Measurements from ENCODE around the gene MYT1. TPM values are rescaled to one million over a fixed set of nuclear protein-coding genes. Genes with fewer than 3 reads are reported as not detected.
A peak's percentile ranks its signal among the peaks of the same experiment; 100 is the strongest.
"Not testable (repeated sequence)": the region's sequence is repeated elsewhere in the genome, so short reads cannot be mapped to it uniquely, and the experiment has no call there.

Gene MYT1
- total RNA-seq, 1 experiment from 2014 or later = 4.1 TPM

DNA sequence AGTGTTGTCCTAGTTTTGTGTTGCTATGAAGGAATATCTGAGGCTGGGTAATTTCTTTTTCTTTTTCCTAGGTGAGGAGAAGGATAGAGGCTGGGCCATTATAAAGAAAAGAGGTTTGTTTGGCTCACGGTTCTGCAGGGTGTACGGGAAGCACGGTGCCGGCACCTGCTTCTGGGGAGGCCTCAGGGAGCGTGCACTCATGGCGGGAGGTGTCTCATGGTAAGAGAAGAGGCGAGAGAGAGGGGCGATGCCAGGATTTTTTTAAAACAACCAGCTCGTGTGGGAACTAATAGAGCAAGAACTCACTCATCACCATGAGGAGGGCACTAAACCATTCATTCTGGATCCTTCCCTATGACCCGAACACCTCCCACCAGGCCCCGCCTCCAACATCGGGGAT, 42.7 kb upstream of the MYT1 start:
- H3K9me3 ChIP-seq (ENCODE audit: low read length) = no peaks in the 10 kb centered on the region
- H3K27me3 ChIP-seq (ENCODE audit: low read length) = no peaks in the 10 kb centered on the region
- H3K4me2 ChIP-seq (ENCODE audit: low read depth, low read length, poor library complexity, severe bottlenecking) = no peak overlapping the region
- no peak overlapping the region for H2AFZ ChIP-seq (ENCODE audit: low read length)
- H3K9ac ChIP-seq (ENCODE audit: low read length) = no peak overlapping the region
- H3K4me1 ChIP-seq (ENCODE audit: low read length) = peaks cover 11% of the 10 kb centered on the region
- H4K20me1 ChIP-seq (ENCODE audit: insufficient read depth, low read depth, low read length) = no peaks in the 10 kb centered on the region
- DNase-seq = no peak
- no peaks in the 10 kb centered on the region for H3K36me3 ChIP-seq (ENCODE audit: insufficient read depth, low read length)
- H3K4me3 ChIP-seq (ENCODE audit: low read length) = no peak overlapping the region
- H3K9me2 ChIP-seq (replicated peaks; ENCODE audit: insufficient read depth, low read length) = no peaks in the 10 kb centered on the region
- H3K27ac ChIP-seq (ENCODE audit: low read length) = no peak overlapping the region
- no peaks in the 10 kb centered on the region for H3K79me2 ChIP-seq (ENCODE audit: low read length)

DNA sequence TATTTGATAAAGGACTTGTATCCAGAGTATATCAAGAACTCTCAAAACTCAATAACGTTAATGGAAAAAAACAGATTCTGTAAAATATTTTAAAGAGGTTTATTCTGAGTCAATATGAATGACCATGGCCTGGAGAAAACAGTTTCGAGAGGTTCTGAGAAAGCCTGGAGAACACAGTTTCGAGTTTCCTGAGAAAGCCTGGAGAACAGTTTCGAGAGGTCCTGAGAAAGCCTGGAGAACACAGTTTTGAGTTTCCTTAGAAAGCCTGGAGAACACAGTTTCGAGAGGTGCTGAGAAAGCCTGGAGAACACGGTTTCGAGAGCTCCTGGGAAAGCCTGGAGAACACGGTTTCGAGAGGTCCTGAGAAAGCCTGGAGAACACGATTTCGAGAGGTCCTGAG, 41.3 kb upstream of the MYT1 start:
- H3K79me2 ChIP-seq (ENCODE audit: low read length); H3K9me3 ChIP-seq (ENCODE audit: low read length); H3K9me2 ChIP-seq (replicated peaks; ENCODE audit: insufficient read depth, low read length); H3K36me3 ChIP-seq (ENCODE audit: insufficient read depth, low read length); H3K4me3 ChIP-seq (ENCODE audit: low read length); H2AFZ ChIP-seq (ENCODE audit: low read length); H4K20me1 ChIP-seq (ENCODE audit: insufficient read depth, low read depth, low read length); H3K4me2 ChIP-seq (ENCODE audit: low read depth, low read length, poor library complexity, severe bottlenecking); H3K27me3 ChIP-seq (ENCODE audit: low read length); DNase-seq; H3K27ac ChIP-seq (ENCODE audit: low read length); H3K9ac ChIP-seq (ENCODE audit: low read length): not testable (repeated sequence)
- H3K4me1 ChIP-seq (ENCODE audit: low read length) = peaks cover 11% of the 10 kb centered on the region

DNA sequence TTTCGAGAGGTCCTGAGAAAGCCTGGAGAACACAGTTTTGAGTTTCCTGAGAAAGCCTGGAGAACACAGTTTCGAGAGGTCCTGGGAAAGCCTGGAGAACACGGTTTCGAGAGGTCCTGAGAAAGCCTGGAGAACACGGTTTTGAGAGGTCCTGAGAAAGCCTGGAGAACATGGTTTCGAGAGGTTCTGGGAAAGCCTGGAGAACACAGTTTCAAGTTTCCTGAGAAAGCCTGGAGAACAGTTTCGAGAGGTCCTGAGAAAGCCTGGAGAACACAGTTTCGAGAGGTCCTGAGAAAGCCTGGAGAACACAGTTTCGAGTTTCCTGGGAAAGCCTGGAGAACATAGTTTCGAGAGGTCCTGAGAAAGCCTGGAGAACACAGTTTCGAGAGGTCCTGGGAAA, 40.7 kb upstream of the MYT1 start:
- H3K9ac ChIP-seq (ENCODE audit: low read length); H3K27ac ChIP-seq (ENCODE audit: low read length); H2AFZ ChIP-seq (ENCODE audit: low read length); H3K79me2 ChIP-seq (ENCODE audit: low read length); DNase-seq; H3K36me3 ChIP-seq (ENCODE audit: insufficient read depth, low read length); H3K9me3 ChIP-seq (ENCODE audit: low read length); H3K4me2 ChIP-seq (ENCODE audit: low read depth, low read length, poor library complexity, severe bottlenecking); H3K4me3 ChIP-seq (ENCODE audit: low read length); H3K27me3 ChIP-seq (ENCODE audit: low read length); H4K20me1 ChIP-seq (ENCODE audit: insufficient read depth, low read depth, low read length); H3K9me2 ChIP-seq (replicated peaks; ENCODE audit: insufficient read depth, low read length): not testable (repeated sequence)
- peaks cover 11% of the 10 kb centered on the region for H3K4me1 ChIP-seq (ENCODE audit: low read length)

DNA sequence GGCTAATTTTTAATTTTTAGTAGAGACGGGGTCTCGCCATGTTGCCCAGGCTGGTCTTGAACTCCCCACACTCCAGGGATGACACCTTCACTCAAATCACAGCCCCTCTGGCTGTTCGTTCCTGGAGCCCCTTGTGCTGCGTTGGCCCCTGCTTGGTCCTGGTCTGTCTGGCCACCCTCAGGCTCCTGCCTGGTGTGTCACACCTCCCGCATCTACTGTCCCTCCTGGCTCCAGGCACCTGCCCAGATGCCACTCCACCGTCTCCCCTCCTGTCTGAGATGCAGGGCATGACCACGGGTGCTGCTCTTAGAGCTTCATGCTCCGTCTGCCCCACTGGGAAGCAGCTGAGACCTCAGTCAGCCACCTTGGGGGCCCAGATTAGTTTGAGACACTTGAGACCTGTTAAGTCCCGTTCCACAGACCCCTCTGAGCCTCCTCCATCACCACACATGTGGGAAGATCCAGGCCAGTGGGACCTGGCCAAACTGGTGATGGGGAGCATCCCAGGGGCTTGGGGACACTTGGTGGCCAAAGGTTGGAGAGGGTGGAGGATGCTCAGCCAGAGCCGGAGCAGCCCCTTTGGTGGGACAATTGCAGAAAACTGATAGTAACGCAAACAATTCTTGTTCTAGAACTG, 35.0 kb upstream of the MYT1 start:
- Histone ChIP-seq H3K4me1 (ENCODE audit: low read length) (no peaks in the 10 kb centered on the region), H2AFZ (ENCODE audit: low read length) (no peak overlapping the region), H3K4me2 (ENCODE audit: low read depth, low read length, poor library complexity, severe bottlenecking) (no peak overlapping the region), H3K9me3 (ENCODE audit: low read length) (no peaks in the 10 kb centered on the region), H4K20me1 (ENCODE audit: insufficient read depth, low read depth, low read length) (no peaks in the 10 kb centered on the region), H3K4me3 (ENCODE audit: low read length) (no peak overlapping the region), H3K9me2 (replicated peaks; ENCODE audit: insufficient read depth, low read length) (no peaks in the 10 kb centered on the region), H3K36me3 (ENCODE audit: insufficient read depth, low read length) (no peaks in the 10 kb centered on the region), H3K27ac (ENCODE audit: low read length) (no peak overlapping the region), H3K79me2 (ENCODE audit: low read length) (no peaks in the 10 kb centered on the region), H3K27me3 (ENCODE audit: low read length) (no peaks in the 10 kb centered on the region; the same call in 1 of the 2 replicates), H3K9ac (ENCODE audit: low read length) (no peak overlapping the region)
- DNase-seq = no peak

DNA sequence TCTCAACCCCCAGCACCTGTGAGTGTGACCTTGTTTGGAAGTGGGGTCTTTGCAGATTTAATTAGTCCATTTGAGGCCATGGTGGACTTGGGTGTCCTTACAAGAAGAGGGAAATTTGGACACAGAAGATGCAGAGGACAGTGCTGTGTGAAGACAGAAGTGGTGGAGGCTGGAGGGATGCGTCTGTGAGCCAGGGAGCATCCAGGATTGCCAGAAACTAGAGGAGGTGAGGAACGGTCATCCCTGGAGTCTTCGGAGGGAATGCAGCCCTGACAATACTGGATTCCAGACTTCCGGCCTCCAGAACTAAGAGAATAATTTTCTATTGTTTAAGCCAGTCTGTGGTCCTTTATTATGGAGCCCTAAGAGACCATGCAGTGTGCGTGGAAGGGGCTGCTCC, 34.0 kb upstream of the MYT1 start:
- Histone ChIP-seq H4K20me1 (ENCODE audit: insufficient read depth, low read depth, low read length) (no peaks in the 10 kb centered on the region), H3K4me3 (ENCODE audit: low read length) (no peak overlapping the region), H3K79me2 (ENCODE audit: low read length) (no peaks in the 10 kb centered on the region), H3K36me3 (ENCODE audit: insufficient read depth, low read length) (no peaks in the 10 kb centered on the region), H3K27ac (ENCODE audit: low read length) (no peak overlapping the region), H3K27me3 (ENCODE audit: low read length) (no peaks in the 10 kb centered on the region; the same call in 1 of the 2 replicates), H2AFZ (ENCODE audit: low read length) (no peak overlapping the region), H3K9me3 (ENCODE audit: low read length) (no peaks in the 10 kb centered on the region), H3K9me2 (replicated peaks; ENCODE audit: insufficient read depth, low read length) (no peaks in the 10 kb centered on the region), H3K9ac (ENCODE audit: low read length) (no peak overlapping the region), H3K4me1 (ENCODE audit: low read length) (no peaks in the 10 kb centered on the region), H3K4me2 (ENCODE audit: low read depth, low read length, poor library complexity, severe bottlenecking) (no peak overlapping the region)
- DNase-seq = no peak

DNA sequence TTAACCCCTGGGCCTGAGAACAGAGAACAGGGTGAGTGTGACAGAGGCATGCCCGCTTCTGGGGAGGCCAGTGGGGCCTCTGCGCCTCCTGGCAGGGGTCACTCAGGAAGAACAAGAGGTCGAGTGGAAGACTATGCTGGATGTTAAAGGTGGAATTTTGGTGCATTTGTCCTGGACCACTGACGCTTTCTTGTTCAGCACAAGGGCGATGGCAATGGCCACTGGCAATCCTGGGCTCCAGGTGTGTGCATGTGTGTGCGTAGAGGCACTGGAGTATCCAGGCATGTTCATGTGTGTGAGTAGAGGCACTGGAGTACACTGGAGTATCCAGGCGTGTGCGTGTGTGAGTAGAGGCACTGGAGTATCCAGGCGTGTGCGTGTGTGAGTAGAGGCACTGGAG, 33.4 kb upstream of the MYT1 start:
- Histone ChIP-seq H3K27ac (ENCODE audit: low read length) (no peak overlapping the region), H3K9me2 (replicated peaks; ENCODE audit: insufficient read depth, low read length) (no peaks in the 10 kb centered on the region), H3K9me3 (ENCODE audit: low read length) (no peaks in the 10 kb centered on the region), H4K20me1 (ENCODE audit: insufficient read depth, low read depth, low read length) (no peaks in the 10 kb centered on the region), H3K4me3 (ENCODE audit: low read length) (no peak overlapping the region), H3K79me2 (ENCODE audit: low read length) (no peaks in the 10 kb centered on the region), H3K36me3 (ENCODE audit: insufficient read depth, low read length) (no peaks in the 10 kb centered on the region), H3K4me2 (ENCODE audit: low read depth, low read length, poor library complexity, severe bottlenecking) (no peak overlapping the region), H3K9ac (ENCODE audit: low read length) (no peak overlapping the region), H3K4me1 (ENCODE audit: low read length) (no peaks in the 10 kb centered on the region), H3K27me3 (ENCODE audit: low read length) (no peaks in the 10 kb centered on the region; the same call in 1 of the 2 replicates), H2AFZ (ENCODE audit: low read length) (no peak overlapping the region)
- DNase-seq = no peak

DNA sequence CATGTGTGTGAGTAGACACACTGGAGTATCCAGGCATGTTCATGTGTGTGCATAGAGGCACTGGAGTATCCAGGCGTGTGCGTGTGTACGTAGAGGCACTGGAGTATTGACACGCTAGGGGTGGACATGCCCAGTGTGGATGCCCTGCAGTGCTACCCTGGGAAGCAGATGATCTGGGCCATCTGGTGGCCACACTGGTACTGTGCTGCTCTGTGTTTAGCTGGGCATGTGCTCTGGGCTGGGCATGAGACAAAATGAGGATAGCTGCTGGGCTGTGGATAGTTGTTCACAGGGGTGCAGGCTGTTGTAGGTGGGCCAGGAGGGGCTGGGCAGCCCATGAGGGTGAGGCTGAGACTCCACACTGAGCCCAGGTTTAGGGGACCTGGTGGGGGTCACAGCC, 32.8 kb upstream of the MYT1 start:
- no peak for DNase-seq
- no peaks in the 10 kb centered on the region for H3K4me1 ChIP-seq (ENCODE audit: low read length)
- no peaks in the 10 kb centered on the region; the same call in 1 of the 2 replicates for H3K27me3 ChIP-seq (ENCODE audit: low read length)
- no peak overlapping the region for H3K4me2 ChIP-seq (ENCODE audit: low read depth, low read length, poor library complexity, severe bottlenecking)
- no peak overlapping the region for H3K4me3 ChIP-seq (ENCODE audit: low read length)
- H3K9me2 ChIP-seq (replicated peaks; ENCODE audit: insufficient read depth, low read length) = no peaks in the 10 kb centered on the region
- H4K20me1 ChIP-seq (ENCODE audit: insufficient read depth, low read depth, low read length) = no peaks in the 10 kb centered on the region
- no peaks in the 10 kb centered on the region for H3K9me3 ChIP-seq (ENCODE audit: low read length)
- no peak overlapping the region for H3K9ac ChIP-seq (ENCODE audit: low read length)
- no peak overlapping the region for H2AFZ ChIP-seq (ENCODE audit: low read length)
- no peak overlapping the region for H3K27ac ChIP-seq (ENCODE audit: low read length)
- no peaks in the 10 kb centered on the region for H3K79me2 ChIP-seq (ENCODE audit: low read length)
- H3K36me3 ChIP-seq (ENCODE audit: insufficient read depth, low read length) = no peaks in the 10 kb centered on the region

DNA sequence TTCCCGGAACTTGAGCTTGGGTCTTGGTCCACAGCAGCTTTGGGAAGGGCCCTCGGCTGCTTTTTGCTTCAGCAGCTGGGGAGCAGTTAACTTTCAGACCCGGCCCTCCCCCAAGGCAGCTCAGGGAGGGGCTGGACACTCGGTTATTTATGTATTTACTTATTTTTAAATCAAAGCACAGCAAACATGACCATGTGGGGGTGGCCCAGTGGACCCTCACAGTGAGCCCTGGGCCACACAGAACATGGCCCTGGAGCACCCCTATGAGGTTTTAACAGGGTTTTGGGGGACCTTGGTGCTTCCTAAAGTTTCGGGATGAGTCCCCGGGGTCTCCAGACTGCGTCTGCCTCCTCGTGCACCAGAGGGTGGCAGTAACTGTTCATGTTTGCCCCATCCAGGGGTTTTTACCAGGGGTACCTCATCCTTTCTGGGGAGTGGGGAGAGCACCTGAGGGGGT, 30.3 kb upstream of the MYT1 start:
- no peak overlapping the region for H3K9ac ChIP-seq (ENCODE audit: low read length)
- DNase-seq = peak; percentile 60
- H3K27me3 ChIP-seq (ENCODE audit: low read length) = no peaks in the 10 kb centered on the region
- no peaks in the 10 kb centered on the region for H3K79me2 ChIP-seq (ENCODE audit: low read length)
- no peak overlapping the region for H3K4me2 ChIP-seq (ENCODE audit: low read depth, low read length, poor library complexity, severe bottlenecking)
- no peaks in the 10 kb centered on the region for H3K9me2 ChIP-seq (replicated peaks; ENCODE audit: insufficient read depth, low read length)
- H3K36me3 ChIP-seq (ENCODE audit: insufficient read depth, low read length) = no peaks in the 10 kb centered on the region
- H2AFZ ChIP-seq (ENCODE audit: low read length) = no peak overlapping the region
- H4K20me1 ChIP-seq (ENCODE audit: insufficient read depth, low read depth, low read length) = no peaks in the 10 kb centered on the region
- H3K27ac ChIP-seq (ENCODE audit: low read length) = no peak overlapping the region
- no peaks in the 10 kb centered on the region for H3K9me3 ChIP-seq (ENCODE audit: low read length)
- no peak overlapping the region for H3K4me3 ChIP-seq (ENCODE audit: low read length)
- no peaks in the 10 kb centered on the region for H3K4me1 ChIP-seq (ENCODE audit: low read length)

DNA sequence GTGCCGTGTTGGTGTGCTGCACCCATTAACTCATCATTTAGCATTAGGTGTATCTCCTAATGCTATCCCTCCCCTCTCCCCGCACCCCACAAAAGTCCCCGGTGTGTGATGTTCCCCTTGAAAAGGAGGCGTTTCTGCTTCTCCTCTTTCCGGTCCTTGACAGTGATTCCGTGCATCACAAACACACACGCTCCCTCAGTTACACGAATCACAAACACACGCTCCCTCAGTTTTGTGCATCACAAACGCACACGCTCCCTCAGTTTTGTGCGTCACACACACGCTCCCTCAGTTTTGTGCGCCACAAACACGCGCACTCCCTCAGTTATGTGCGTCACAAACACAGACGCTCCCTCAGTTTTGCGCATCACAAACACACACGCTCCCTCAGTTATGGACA, 29.5 kb upstream of the MYT1 start:
- DNase-seq; H3K27me3 ChIP-seq (ENCODE audit: low read length): not testable (repeated sequence)

More for the DNA sequence above, 29.5 kb upstream of the MYT1 start:
- H3K79me2 ChIP-seq (ENCODE audit: low read length); H3K27ac ChIP-seq (ENCODE audit: low read length); H2AFZ ChIP-seq (ENCODE audit: low read length); H3K9ac ChIP-seq (ENCODE audit: low read length); H3K4me3 ChIP-seq (ENCODE audit: low read length); H3K4me2 ChIP-seq (ENCODE audit: low read depth, low read length, poor library complexity, severe bottlenecking); H3K9me2 ChIP-seq (replicated peaks; ENCODE audit: insufficient read depth, low read length); H3K4me1 ChIP-seq (ENCODE audit: low read length); H4K20me1 ChIP-seq (ENCODE audit: insufficient read depth, low read depth, low read length); H3K9me3 ChIP-seq (ENCODE audit: low read length); H3K36me3 ChIP-seq (ENCODE audit: insufficient read depth, low read length): not testable (repeated sequence)
